Measurements from ENCODE around the gene SKA3.

DNA sequence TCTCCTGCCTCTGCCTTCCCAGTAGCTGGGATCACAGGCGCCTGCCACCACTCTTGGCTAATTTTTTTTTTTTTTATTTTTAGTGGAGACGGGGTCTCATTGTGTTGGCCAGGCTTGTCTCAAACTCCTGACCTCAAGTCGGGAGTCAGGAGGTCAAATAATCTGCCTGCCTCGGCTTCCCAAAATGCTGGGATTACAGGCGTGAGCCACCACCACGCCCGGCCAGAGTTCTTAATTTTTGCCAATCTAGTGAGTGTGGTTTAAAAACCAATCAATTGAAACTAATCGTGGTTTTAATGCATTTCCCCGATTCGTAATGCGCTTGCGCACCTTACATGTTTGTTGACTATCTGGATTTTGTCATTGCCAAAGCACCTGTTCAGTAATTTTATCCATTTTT lies 37.0 kb downstream of the SKA3 start:
- TF ChIP-seq, protein P1, sequence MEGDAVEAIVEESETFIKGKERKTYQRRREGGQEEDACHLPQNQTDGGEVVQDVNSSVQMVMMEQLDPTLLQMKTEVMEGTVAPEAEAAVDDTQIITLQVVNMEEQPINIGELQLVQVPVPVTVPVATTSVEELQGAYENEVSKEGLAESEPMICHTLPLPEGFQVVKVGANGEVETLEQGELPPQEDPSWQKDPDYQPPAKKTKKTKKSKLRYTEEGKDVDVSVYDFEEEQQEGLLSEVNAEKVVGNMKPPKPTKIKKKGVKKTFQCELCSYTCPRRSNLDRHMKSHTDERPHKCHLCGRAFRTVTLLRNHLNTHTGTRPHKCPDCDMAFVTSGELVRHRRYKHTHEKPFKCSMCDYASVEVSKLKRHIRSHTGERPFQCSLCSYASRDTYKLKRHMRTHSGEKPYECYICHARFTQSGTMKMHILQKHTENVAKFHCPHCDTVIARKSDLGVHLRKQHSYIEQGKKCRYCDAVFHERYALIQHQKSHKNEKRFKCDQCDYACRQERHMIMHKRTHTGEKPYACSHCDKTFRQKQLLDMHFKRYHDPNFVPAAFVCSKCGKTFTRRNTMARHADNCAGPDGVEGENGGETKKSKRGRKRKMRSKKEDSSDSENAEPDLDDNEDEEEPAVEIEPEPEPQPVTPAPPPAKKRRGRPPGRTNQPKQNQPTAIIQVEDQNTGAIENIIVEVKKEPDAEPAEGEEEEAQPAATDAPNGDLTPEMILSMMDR (IDR thresholded peaks at IDR 0.05; ENCODE audit: low read length) = no peak
- no peak for TF ChIP-seq EZH2 (IDR thresholded peaks at IDR 0.05; ENCODE audit: borderline replicate concordance, low read length)
